Smooth muscle cell (in vitro differentiated cells): ENCODE measurements around the gene PLEKHG4B. TPM values are rescaled to one million over a fixed set of nuclear protein-coding genes. Genes with fewer than 3 reads are reported as not detected.

ENCODE experiments used
- DNase-seq: peaks from one replicate; lab custom pipeline; 2025; ENCODE audit not compliant: unreplicated experiment; lab: John Stamatoyannopoulos, UW
- H2AFZ ChIP-seq: fragments of 200-600 bp; sonication (generic); 2 replicates; pipeline ENCODE4 v1.6.0; 2016; ENCODE audit warnings: antibody characterized with exemption, low read depth, mild to moderate bottlenecking
- H3F3A ChIP-seq: fragments of 200-600 bp; sonication (generic); 2 replicates; pipeline ENCODE4 v1.6.0; 2017; ENCODE audit warnings: antibody characterized with exemption, low read depth
- H3K27ac ChIP-seq: fragments of 200-600 bp; sonication (generic); 2 replicates; pipeline ENCODE4 v1.5.1; 2016; ENCODE audit warnings: low read depth, mild to moderate bottlenecking
- H3K27me3 ChIP-seq: fragments of 200-600 bp; sonication (generic); 2 replicates; pipeline ENCODE4 v1.6.1; 2016; ENCODE audit warnings: low read depth, mild to moderate bottlenecking
- H3K36me3 ChIP-seq: fragments of 200-600 bp; sonication (generic); 2 replicates; pipeline ENCODE4 v1.5.1; 2016; ENCODE audit warnings: low read depth
- H3K4me1 ChIP-seq: fragments of 200-600 bp; sonication (generic); 2 replicates; pipeline ENCODE4 v1.5.1; 2016; ENCODE audit warnings: low read depth
- H3K4me2 ChIP-seq: fragments of 200-600 bp; sonication (generic); 2 replicates; pipeline ENCODE4 v1.6.0; 2016; ENCODE audit warnings: mild to moderate bottlenecking
- H3K4me3 ChIP-seq: fragments of 200-600 bp; sonication (generic); 2 replicates; pipeline ENCODE4 v1.5.1; 2016; ENCODE audit warnings: mild to moderate bottlenecking
- H3K79me2 ChIP-seq: fragments of 200-600 bp; sonication (generic); 2 replicates; pipeline ENCODE4 v1.6.0; 2016; ENCODE audit warnings: low read depth, mild to moderate bottlenecking
- H3K9ac ChIP-seq: fragments of 200-600 bp; sonication (generic); 2 replicates; pipeline ENCODE4 v1.6.0; 2016; ENCODE audit warnings: low read depth
- H3K9me3 ChIP-seq: fragments of 200-600 bp; sonication (generic); replicated peaks from 2 replicates; pipeline ENCODE4 v1.5.1; 2016; ENCODE audit warnings: low read depth
- H4K20me1 ChIP-seq: fragments of 200-600 bp; sonication (generic); 2 replicates; pipeline ENCODE4 v1.6.0; 2016; ENCODE audit warnings: low read depth
- WGBS: methylation state at CpG from one replicate; pipeline ENCODE4 v1.1.7; 2016; ENCODE audit warnings: low lambda C conversion rate; 5-methylcytosine and 5-hydroxymethylcytosine counted together
- polyA plus RNA-seq: library from polyadenylated mRNA; unstranded; fragments of >200 nt; fragmentation: Nextera tagmentation; extraction: Ambion mirVana; gene quantifications from 2 replicates; pipeline ENCODE4 v1.2.1, GENCODE V29; 2016
- total RNA-seq: library from RNA; depleted of rRNA; stranded (reverse); fragments of >200 nt; gene quantifications from 2 replicates; pipeline ENCODE4 v1.2.3, GENCODE V29; 2014
- TF ChIP-seq, protein P1 (sequence below): fragments of 200-600 bp; sonication (generic); IDR thresholded peaks from 2 replicates; pipeline ENCODE4 v1.5.1; 2017; ENCODE audit warnings: borderline replicate concordance, mild to moderate bottlenecking, antibody characterized with exemption; ENCODE audit not compliant: insufficient read depth, poor library complexity, severe bottlenecking

PLEKHG4B gene
- total and polyA plus RNA-seq, 2 experiments from 2014 or later: 6.3 to 12.1 TPM

DNA sequence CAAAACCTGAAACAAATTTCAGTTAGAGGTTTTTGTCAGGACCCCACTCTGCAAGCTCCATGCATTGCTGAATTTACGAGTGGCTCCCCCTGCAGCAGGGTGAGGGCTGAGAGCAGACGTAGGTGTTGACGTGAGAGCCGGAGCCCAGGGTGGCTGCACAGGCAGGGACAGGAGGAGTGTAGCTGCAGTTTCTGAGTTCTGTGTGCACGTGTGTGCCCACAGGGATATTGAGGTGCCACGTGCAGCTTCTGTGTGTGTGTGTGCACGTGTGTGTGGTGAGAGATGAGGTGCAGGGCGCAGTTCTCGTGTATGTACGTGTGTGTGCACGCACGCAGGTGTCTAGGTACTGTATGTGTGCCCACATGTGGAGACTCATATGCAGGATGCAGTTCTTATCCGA lies 14.6 kb downstream of the PLEKHG4B start:
- H3K4me3 ChIP-seq: no peak overlapping the region
- H3K9ac ChIP-seq: no peak overlapping the region
- H3K9me3 ChIP-seq: no peaks in the 10 kb centered on the region
- no peak for DNase-seq
- 93% methylated on average over 13 of the region's 13 CpGs for WGBS
- H3K27me3 ChIP-seq: no peaks in the 10 kb centered on the region
- H3K79me2 ChIP-seq: peaks cover 3% of the 10 kb centered on the region
- H2AFZ ChIP-seq: no peak overlapping the region
- H3K36me3 ChIP-seq: no peaks in the 10 kb centered on the region
- TF ChIP-seq, protein P1, sequence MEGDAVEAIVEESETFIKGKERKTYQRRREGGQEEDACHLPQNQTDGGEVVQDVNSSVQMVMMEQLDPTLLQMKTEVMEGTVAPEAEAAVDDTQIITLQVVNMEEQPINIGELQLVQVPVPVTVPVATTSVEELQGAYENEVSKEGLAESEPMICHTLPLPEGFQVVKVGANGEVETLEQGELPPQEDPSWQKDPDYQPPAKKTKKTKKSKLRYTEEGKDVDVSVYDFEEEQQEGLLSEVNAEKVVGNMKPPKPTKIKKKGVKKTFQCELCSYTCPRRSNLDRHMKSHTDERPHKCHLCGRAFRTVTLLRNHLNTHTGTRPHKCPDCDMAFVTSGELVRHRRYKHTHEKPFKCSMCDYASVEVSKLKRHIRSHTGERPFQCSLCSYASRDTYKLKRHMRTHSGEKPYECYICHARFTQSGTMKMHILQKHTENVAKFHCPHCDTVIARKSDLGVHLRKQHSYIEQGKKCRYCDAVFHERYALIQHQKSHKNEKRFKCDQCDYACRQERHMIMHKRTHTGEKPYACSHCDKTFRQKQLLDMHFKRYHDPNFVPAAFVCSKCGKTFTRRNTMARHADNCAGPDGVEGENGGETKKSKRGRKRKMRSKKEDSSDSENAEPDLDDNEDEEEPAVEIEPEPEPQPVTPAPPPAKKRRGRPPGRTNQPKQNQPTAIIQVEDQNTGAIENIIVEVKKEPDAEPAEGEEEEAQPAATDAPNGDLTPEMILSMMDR: no peak
- no peak overlapping the region for H3K27ac ChIP-seq
- H3F3A ChIP-seq: no peaks in the 10 kb centered on the region
- H4K20me1 ChIP-seq: peaks cover 86% of the 10 kb centered on the region
- H3K4me2 ChIP-seq: no peak overlapping the region
- peaks cover 27% of the 10 kb centered on the region for H3K4me1 ChIP-seq

DNA sequence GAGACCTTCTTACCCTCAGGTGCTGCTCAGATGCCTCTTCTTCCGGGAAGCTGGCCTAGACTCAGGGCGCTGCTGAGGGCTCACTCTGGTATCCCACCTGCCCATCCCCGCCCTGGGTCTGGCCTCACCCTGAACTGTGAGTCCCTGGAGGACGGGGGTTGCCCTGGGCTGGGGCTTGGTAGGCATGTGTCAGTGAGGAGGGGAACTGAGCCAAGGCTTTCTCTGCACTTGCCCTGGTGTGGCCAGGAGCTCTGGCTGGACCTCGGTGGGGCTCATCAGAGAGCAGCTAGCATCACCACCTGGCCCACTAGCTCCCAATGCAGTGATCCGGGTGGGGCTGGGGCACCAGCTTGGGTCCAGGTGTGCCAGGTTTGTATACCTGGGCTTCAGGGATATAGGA lies 15.6 kb downstream of the PLEKHG4B start:
- H3K27me3 ChIP-seq: no peaks in the 10 kb centered on the region
- no peak for DNase-seq
- peaks cover 3% of the 10 kb centered on the region for H3K79me2 ChIP-seq
- no peaks in the 10 kb centered on the region for H3F3A ChIP-seq
- H4K20me1 ChIP-seq: peaks cover 87% of the 10 kb centered on the region
- H3K27ac ChIP-seq: no peak overlapping the region
- no peak overlapping the region for H3K4me3 ChIP-seq
- no peak overlapping the region for H3K4me2 ChIP-seq
- peaks cover 27% of the 10 kb centered on the region for H3K4me1 ChIP-seq
- H2AFZ ChIP-seq: no peak overlapping the region
- no peaks in the 10 kb centered on the region for H3K9me3 ChIP-seq
- 98% methylated on average over 6 of the region's 6 CpGs for WGBS
- no peak overlapping the region for H3K9ac ChIP-seq
- TF ChIP-seq, protein P1: no peak
- H3K36me3 ChIP-seq: no peaks in the 10 kb centered on the region

DNA sequence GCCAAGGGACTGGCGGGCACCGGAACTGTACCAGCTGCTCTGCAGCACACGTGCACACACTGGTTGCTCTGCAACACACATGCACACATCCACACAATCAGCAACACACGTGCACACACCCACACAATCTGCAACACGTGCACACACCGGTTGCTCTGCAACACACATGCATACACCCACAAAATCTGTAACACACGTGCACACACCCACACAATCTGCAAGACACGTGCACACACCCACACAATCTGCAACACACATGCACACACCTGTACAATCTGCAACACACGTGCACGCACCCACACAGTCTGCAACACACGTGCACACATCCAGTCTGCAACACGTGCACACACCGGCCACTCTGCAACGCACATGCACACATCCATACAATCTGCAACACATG lies 17.9 kb downstream of the PLEKHG4B start:
- Histone ChIP-seq H4K20me1 (peaks cover 67% of the 10 kb centered on the region), H3K9ac (no peak overlapping the region), H3K27ac (no peak overlapping the region), H3K36me3 (peaks cover 2% of the 10 kb centered on the region), H3K4me3 (no peak overlapping the region), H3K4me2 (no peak overlapping the region), H3K9me3 (no peaks in the 10 kb centered on the region), H3K27me3 (no peaks in the 10 kb centered on the region), H2AFZ (no peak overlapping the region), H3K79me2 (peaks cover 3% of the 10 kb centered on the region), H3K4me1 (peaks cover 18% of the 10 kb centered on the region), H3F3A (no peaks in the 10 kb centered on the region)
- 97% methylated on average over 14 of the region's 14 CpGs for WGBS
- DNase-seq: no peak
- TF ChIP-seq, protein P1: no peak

DNA sequence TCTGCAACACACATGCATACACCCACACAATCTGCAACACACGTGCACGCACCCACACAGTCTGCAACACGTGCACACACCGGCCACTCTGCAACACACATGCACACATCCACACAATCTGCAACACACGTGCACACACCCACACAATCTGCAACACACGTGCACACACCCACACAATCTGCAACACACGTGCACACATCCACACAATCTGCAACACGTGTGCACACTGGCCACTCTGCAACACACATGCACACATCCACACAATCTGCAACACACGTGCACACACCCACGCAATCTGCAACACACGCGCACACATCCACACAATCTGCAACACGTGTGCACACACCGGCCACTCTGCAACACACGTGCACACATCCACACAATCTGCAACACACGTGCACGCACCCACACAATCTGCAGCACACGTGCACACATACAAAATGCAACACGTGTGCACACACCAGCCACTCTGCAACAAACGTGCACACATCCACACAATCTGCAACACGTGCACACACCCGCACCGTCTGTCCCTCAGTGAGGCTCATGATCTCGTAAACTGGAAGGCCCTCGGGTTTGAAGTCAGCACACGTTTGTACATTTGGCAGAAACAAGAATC lies 18.4 kb downstream of the PLEKHG4B start:
- Histone ChIP-seq H3K4me1 (peaks cover 13% of the 10 kb centered on the region), H2AFZ (no peak overlapping the region), H3K79me2 (peaks cover 3% of the 10 kb centered on the region), H3K4me3 (no peak overlapping the region), H3K4me2 (no peak overlapping the region), H3K36me3 (peaks cover 6% of the 10 kb centered on the region), H4K20me1 (peaks cover 62% of the 10 kb centered on the region), H3K27ac (no peak overlapping the region), H3K9ac (no peak overlapping the region), H3K9me3 (no peaks in the 10 kb centered on the region), H3F3A (no peaks in the 10 kb centered on the region), H3K27me3 (no peaks in the 10 kb centered on the region)
- TF ChIP-seq, protein P1: no peak
- 97% methylated on average over 26 of the region's 26 CpGs for WGBS
- DNase-seq: no peak
